HCEC 1CT (cell line): ENCODE measurements around the gene UBE2E2.
A peak's percentile ranks its signal among the peaks of the same experiment; 100 is the strongest.
"Not testable (repeated sequence)": the region's sequence is repeated elsewhere in the genome, so short reads cannot be mapped to it uniquely, and the experiment has no call there.

Source experiments
- DNase-seq: peaks from one replicate; pipeline ENCODE4 v3.0.0-alpha.2; 2017

Gene UBE2E2

GRCh38 chr3:23202921-23203707 is at the start of gene UBE2E2:
Gene UBE2E2 (plus strand): TSS chr3:23203327.
- peak; percentile 74 for DNase-seq

GRCh38 chr3:23153436-23153835 is 49.7 kb upstream of the UBE2E2 start:
- no peak for DNase-seq

GRCh38 chr3:23157331-23157730 is 45.8 kb upstream of the UBE2E2 start:
- no peak for DNase-seq

- DNase-seq, result peak; percentile 94
These were observed 43.2 kb upstream of the UBE2E2 start for GRCh38 chr3:23159929-23160328.

- peak; percentile 39 for DNase-seq
These were observed 41.8 kb upstream of the UBE2E2 start for GRCh38 chr3:23161308-23161707.

GRCh38 chr3:23161896-23162570 is 41.1 kb upstream of the UBE2E2 start:
- DNase-seq, result peak; percentile 40

GRCh38 chr3:23162934-23163333 is 40.2 kb upstream of the UBE2E2 start:
- DNase-seq, result no peak

GRCh38 chr3:23164746-23165145 is 38.4 kb upstream of the UBE2E2 start:
- no peak for DNase-seq

GRCh38 chr3:23165571-23165970 is 37.6 kb upstream of the UBE2E2 start:
- DNase-seq, result no peak

GRCh38 chr3:23166276-23166675 is 36.9 kb upstream of the UBE2E2 start:
- DNase-seq, result no peak

- no peak for DNase-seq
These were observed 36.3 kb upstream of the UBE2E2 start for GRCh38 chr3:23166845-23167244.

- DNase-seq, result no peak
These were observed 33.6 kb upstream of the UBE2E2 start for GRCh38 chr3:23169551-23169950.

- DNase-seq, result peak; percentile 17
These were observed 32.8 kb upstream of the UBE2E2 start for GRCh38 chr3:23170291-23170690.

GRCh38 chr3:23172059-23172458 is 31.1 kb upstream of the UBE2E2 start:
- DNase-seq, result no peak

GRCh38 chr3:23174426-23175039 is 28.6 kb upstream of the UBE2E2 start:
- DNase-seq, result no peak

- DNase-seq, result no peak
These were observed 27.6 kb upstream of the UBE2E2 start for GRCh38 chr3:23175341-23176083.

- DNase-seq, result not testable (repeated sequence)
These were observed 26.3 kb upstream of the UBE2E2 start for GRCh38 chr3:23176839-23177238.

- no peak for DNase-seq
These were observed 20.1 kb upstream of the UBE2E2 start for GRCh38 chr3:23182996-23183513.

GRCh38 chr3:23183731-23184130 is 19.4 kb upstream of the UBE2E2 start:
- DNase-seq, result peak; percentile 63

- no peak for DNase-seq
These were observed 17.3 kb upstream of the UBE2E2 start for GRCh38 chr3:23185861-23186260.

GRCh38 chr3:23189187-23189586 is 13.9 kb upstream of the UBE2E2 start:
- no peak for DNase-seq

GRCh38 chr3:23192816-23193215 is 10.3 kb upstream of the UBE2E2 start:
- DNase-seq, result no peak

- DNase-seq, result no peak
These were observed 9.3 kb upstream of the UBE2E2 start for GRCh38 chr3:23193831-23194230.
